Gastrocnemius medialis (tissue), 4 donors: ENCODE measurements around the gene PRR20G. TPM values are rescaled to one million over a fixed set of nuclear protein-coding genes. Genes with fewer than 3 reads are reported as not detected.
"Not testable (repeated sequence)": the region's sequence is repeated elsewhere in the genome, so short reads cannot be mapped to it uniquely, and the experiment has no call there.

Experiments
- ATAC-seq, 2 donors: fragments of 150-250 bp; one replicate each; pipeline ENCODE4 v1.9.1; 2016
- DNase-seq, 2 donors: peaks; one replicate each; pipeline ENCODE4 v3.0.0-alpha.2; 2019
- H3K27ac ChIP-seq, 4 donors: fragments of 200-600 bp; sonication (generic); 1 replicate in 1 of 4; 2 replicates in 3 of 4; pipeline ENCODE4 v1.5.1; 2016 to 2018; ENCODE audit warnings: mild to moderate bottlenecking in 2 of 4, moderate library complexity in 1 of 4
- H3K27me3 ChIP-seq, 3 donors: fragments of 200-600 bp; sonication (generic) in 2 of 3; 1 replicate in 1 of 3; 2 replicates in 2 of 3; pipeline versions ENCODE4 v1.5.1 to v1.6.0; 2016 to 2019; ENCODE audit warnings: mild to moderate bottlenecking in 1 of 3, moderate library complexity in 1 of 3
- H3K36me3 ChIP-seq, 2 donors: fragments of 200-600 bp; sonication (generic) in 1 of 2; one replicate each; pipeline ENCODE4 v1.5.1; 2017 to 2018
- H3K4me1 ChIP-seq, 2 donors: fragments of 200-600 bp; sonication (generic) in 1 of 2; one replicate each; pipeline ENCODE4 v1.5.1; 2016 to 2017; ENCODE audit warnings: mild to moderate bottlenecking in 2 of 2
- H3K4me3 ChIP-seq, 4 donors: fragments of 200-600 bp; sonication (generic) in 3 of 4; 1 replicate in 1 of 4; 2 replicates in 3 of 4; pipeline ENCODE4 v1.5.1; 2016 to 2019; ENCODE audit warnings: mild to moderate bottlenecking in 2 of 4
- H3K9me3 ChIP-seq, 3 donors: fragments of 200-600 bp; sonication (generic) in 2 of 3; 1 replicate in 1 of 3; 2 replicates in 2 of 3; pipeline ENCODE4 v1.5.1; 2016 to 2019
- POLR2A ChIP-seq, 2 donors: fragments of 450-650 bp; IDR thresholded peaks; one replicate each; pipeline ENCODE4 v1.6.1; 2017; ENCODE audit warnings: antibody characterized with exemption in 2 of 2, mild to moderate bottlenecking in 2 of 2, moderate library complexity in 2 of 2
- in situ Hi-C, 4 donors: fragments of 200-750 bp; cut with MboI; loops; one replicate each; pipeline versions ENCODE4 v1.15.0 to v1.8.0; 2017; ENCODE audit warnings: low sequenced_read_pairs in 4 of 4
- intact Hi-C: fragments of 100-400 bp; cut with DNase I; formaldehyde crosslinking; loops from one replicate; pipeline ENCODE4 v1.15.1; 2023; ENCODE audit warnings: low total_unique reads
- total RNA-seq, 4 donors: library from RNA; depleted of rRNA; stranded (reverse); fragments of >200 nt; gene quantifications; one replicate each; pipeline versions ENCODE4 v1.1.0 to v1.2.3, GENCODE V29; 2016
- TF ChIP-seq, protein P1 (sequence below), 5 experiments: fragments of 450-650 bp in 3 of 5; fragments of 200-600 bp in 2 of 5; sonication (generic) in 2 of 5; IDR thresholded peaks in 4 of 5; conservative IDR thresholded peaks in 1 of 5; 1 replicate in 4 of 5; 2 replicates in 1 of 5; pipeline ENCODE4 v1.5.1; 2016 to 2019; ENCODE audit warnings: antibody characterized with exemption in 5 of 5, mild to moderate bottlenecking in 3 of 5, moderate library complexity in 3 of 5

Gene PRR20G
- total RNA-seq, 4 donors from 2014 or later: not detected

- DNase-seq: no peak
- in situ Hi-C loops: no loop called here
- intact Hi-C loops: no loop called here
- Histone ChIP-seq H3K4me1 (peaks cover 3% of the 10 kb centered on the region in 2 donors), H3K27me3 (no peaks in the 10 kb centered on the region), H3K27ac (no peak overlapping the region), H3K36me3 (no peaks in the 10 kb centered on the region), H3K4me3 (no peak overlapping the region), H3K9me3 (no peaks in the 10 kb centered on the region)
- ATAC-seq: no peak
- TF ChIP-seq POLR2A (IDR thresholded peaks at IDR 0.05): no peak
- TF ChIP-seq, protein P1, sequence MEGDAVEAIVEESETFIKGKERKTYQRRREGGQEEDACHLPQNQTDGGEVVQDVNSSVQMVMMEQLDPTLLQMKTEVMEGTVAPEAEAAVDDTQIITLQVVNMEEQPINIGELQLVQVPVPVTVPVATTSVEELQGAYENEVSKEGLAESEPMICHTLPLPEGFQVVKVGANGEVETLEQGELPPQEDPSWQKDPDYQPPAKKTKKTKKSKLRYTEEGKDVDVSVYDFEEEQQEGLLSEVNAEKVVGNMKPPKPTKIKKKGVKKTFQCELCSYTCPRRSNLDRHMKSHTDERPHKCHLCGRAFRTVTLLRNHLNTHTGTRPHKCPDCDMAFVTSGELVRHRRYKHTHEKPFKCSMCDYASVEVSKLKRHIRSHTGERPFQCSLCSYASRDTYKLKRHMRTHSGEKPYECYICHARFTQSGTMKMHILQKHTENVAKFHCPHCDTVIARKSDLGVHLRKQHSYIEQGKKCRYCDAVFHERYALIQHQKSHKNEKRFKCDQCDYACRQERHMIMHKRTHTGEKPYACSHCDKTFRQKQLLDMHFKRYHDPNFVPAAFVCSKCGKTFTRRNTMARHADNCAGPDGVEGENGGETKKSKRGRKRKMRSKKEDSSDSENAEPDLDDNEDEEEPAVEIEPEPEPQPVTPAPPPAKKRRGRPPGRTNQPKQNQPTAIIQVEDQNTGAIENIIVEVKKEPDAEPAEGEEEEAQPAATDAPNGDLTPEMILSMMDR (IDR thresholded peaks at IDR 0.05 in 4 of 5, conservative IDR thresholded peaks at IDR 0.05 in 1 of 5): no peak
Measured at GRCh38 chr3:127320529-127321121, 32.8 kb upstream of the PRR20G start.

DNA sequence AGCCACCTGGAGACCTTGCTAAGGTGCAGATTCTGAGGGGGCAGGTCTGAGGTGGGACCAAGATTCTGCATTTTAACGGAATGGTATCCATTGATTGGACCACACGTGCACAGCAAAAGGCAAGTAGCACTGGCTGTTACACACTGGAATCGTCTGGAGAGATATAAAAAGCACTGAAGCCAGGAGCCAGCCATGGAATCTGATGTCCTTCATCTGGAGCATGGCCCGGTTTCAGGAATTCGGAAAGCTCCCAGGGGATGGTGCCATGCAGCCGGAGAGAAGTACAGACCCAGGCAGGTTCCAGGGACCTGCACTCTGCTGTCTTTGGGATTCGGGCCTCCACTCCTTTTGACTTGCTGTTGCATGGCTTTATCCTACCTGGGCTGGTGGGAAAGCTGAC, 28.8 kb upstream of the PRR20G start:
- in situ Hi-C loops: no loop called here
- Histone ChIP-seq H3K9me3 (no peaks in the 10 kb centered on the region), H3K36me3 (no peaks in the 10 kb centered on the region), H3K4me1 (peaks cover 3% of the 10 kb centered on the region in 2 donors), H3K4me3 (no peak overlapping the region), H3K27me3 (no peaks in the 10 kb centered on the region), H3K27ac (no peak overlapping the region)
- peak in 1 of 2 donors; percentile 39 for ATAC-seq
- TF ChIP-seq, protein P1 (IDR thresholded peaks at IDR 0.05 in 4 of 5, conservative IDR thresholded peaks at IDR 0.05 in 1 of 5): no peak
- TF ChIP-seq POLR2A (IDR thresholded peaks at IDR 0.05): no peak
- no peak for DNase-seq
- intact Hi-C loops: no loop called here

DNA sequence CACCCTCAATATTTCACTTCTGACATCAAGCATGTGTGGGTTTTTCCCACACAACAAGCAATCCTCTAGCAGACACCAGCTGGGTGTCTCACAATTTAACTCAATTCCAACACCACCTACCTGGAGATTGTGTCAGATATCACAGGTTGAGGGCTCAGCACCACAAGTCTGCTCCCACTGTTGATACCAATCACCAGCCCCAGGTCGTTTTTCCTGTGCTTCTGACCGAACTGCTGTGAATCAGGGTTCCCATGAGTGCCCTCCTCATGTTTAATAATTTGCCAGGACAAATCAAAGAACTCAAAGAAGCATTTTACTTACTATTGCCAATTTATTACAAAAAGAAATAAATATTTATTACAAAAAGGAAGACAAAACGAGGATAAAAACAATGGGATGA, 25.0 kb upstream of the PRR20G start:
- Histone ChIP-seq H3K9me3 (no peaks in the 10 kb centered on the region), H3K36me3 (no peaks in the 10 kb centered on the region), H3K4me3 (no peak overlapping the region), H3K4me1 (peaks cover 3% of the 10 kb centered on the region in 2 donors), H3K27me3 (no peaks in the 10 kb centered on the region), H3K27ac (no peak overlapping the region)
- in situ Hi-C loops: no loop called here
- TF ChIP-seq POLR2A (IDR thresholded peaks at IDR 0.05): no peak
- TF ChIP-seq, protein P1 (IDR thresholded peaks at IDR 0.05 in 4 of 5, conservative IDR thresholded peaks at IDR 0.05 in 1 of 5): no peak
- DNase-seq (no peak), ATAC-seq (no peak)
- intact Hi-C loops: no loop called here

DNA sequence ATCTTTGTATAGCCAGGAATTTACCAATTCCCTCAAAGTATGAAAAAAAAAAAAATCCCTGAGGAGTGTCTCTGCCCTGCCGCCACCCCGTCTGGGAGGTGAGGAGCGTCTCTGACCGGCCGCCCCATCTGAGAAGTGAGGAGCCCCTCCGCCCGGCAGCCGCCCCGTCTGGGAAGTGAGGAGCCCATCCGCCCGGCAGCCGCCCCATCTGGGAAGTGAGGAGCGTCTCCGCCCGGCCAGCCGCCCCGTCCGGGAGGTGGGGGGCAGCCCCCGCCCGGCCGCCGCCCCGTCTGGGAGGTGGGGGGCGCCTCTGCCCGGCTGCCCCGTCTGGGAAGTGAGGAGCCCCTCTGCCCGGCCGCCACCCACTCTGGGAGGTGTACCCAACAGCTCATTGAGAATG, 21.0 kb upstream of the PRR20G start:
- not testable (repeated sequence) for H3K4me1 ChIP-seq

DNA sequence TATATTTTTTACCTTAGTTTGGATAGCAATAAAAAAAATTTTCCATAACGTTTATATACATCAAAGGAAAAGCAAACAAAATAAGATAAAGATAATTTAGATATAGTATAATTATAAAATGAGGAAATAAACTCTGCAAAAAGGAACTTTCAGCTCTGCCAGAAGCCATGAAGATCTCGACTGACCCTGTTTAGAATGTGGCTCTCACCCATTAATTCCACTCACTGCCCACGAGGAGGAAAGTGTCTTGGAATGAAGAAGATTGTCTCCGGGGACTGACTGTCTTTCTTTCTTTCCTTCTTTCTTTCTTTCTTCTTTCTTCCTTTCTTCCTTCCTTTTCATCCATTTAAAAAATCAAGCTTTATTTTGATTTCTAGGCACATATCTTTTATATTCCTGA, 20.1 kb upstream of the PRR20G start:
- Histone ChIP-seq H3K36me3 (no peaks in the 10 kb centered on the region), H3K27ac (no peak overlapping the region), H3K9me3 (no peaks in the 10 kb centered on the region), H3K4me3 (no peak overlapping the region), H3K27me3 (peaks cover 0 to 2% (median 0%) of the 10 kb centered on the region in 3 donors), H3K4me1 (no peaks in the 10 kb centered on the region)
- TF ChIP-seq, protein P1 (IDR thresholded peaks at IDR 0.05 in 4 of 5, conservative IDR thresholded peaks at IDR 0.05 in 1 of 5): no peak
- TF ChIP-seq POLR2A (IDR thresholded peaks at IDR 0.05): no peak
- intact Hi-C loops: no loop called here
- DNase-seq (no peak), ATAC-seq (no peak)
- in situ Hi-C loops: no loop called here

More for the DNA sequence above, 21.0 kb upstream of the PRR20G start:
- H3K9me3 ChIP-seq, DNase-seq, intact Hi-C loops, ATAC-seq, in situ Hi-C loops, H3K27ac ChIP-seq, H3K4me3 ChIP-seq, H3K36me3 ChIP-seq, H3K27me3 ChIP-seq: not testable (repeated sequence)
